GM13977 (cell line): ENCODE data around the gene PODXL2.

ENCODE experiments used
- DNase-seq: peaks from one replicate; pipeline ENCODE4 v3.0.0; 2012; ENCODE audit warnings: low spot score
- CTCF ChIP-seq: IDR thresholded peaks from 2 replicates; pipeline ENCODE4 v1.5.1; 2012; ENCODE audit warnings: mild to moderate bottlenecking, control low read depth; ENCODE audit not compliant: insufficient read depth; ENCODE audit errors: extremely low read depth, missing control alignments
- in situ Hi-C: fragments of 300-500 bp; cut with MboI; formaldehyde crosslinking; loops from one replicate; pipeline ENCODE4 v1.12.0; 2022; ENCODE audit warnings: low sequenced_read_pairs, low pct_unique_long_range_greater_than_20kb, mixed read lengths, inconsistent platforms; ENCODE audit not compliant: unreplicated experiment

Gene PODXL2

GRCh38 chr3:127720985-127721935, 92.3 kb downstream of the PODXL2 start:
- no peak for TF ChIP-seq CTCF
- in situ Hi-C loops, result no loop called here
- DNase-seq, result no peak

- TF ChIP-seq CTCF, result no peak
- DNase-seq, result no peak
- in situ Hi-C loops, result no loop called here
Measured at GRCh38 chr3:127722091-127722784, 93.3 kb downstream of the PODXL2 start.
